Panc1 (cell line): ENCODE data around the gene PTGIR. TPM values are rescaled to one million over a fixed set of nuclear protein-coding genes. Genes with fewer than 3 reads are reported as not detected.

Experiments used
- ATAC-seq: fragments of 200-7000 bp; cut with Tn5 transposase; 2 replicates; pipeline ENCODE4 v1.9.1; 2020; ENCODE audit warnings: mild to moderate bottlenecking, moderate library complexity
- BruUV-seq: library from RNA; stranded (reverse); fragments of 400-500 nt; replicated peaks from 2 replicates; lab custom pipeline; 2021; lab: Mats Ljungman, UMichigan
- CTCF ChIA-PET: fragments of 300-600 bp; sonication (Branson Sonifier 250); formaldehyde crosslinking; loops from one replicate; lab custom pipeline; 2022; ENCODE audit warnings: antibody characterized with exemption; lab: Charles Lee
- POLR2A ChIA-PET: fragments of 300-600 bp; sonication (Branson Sonifier 250); formaldehyde crosslinking; loops from one replicate; lab custom pipeline; 2022; ENCODE audit warnings: antibody characterized with exemption; lab: Charles Lee
- DNase-seq: peaks from one replicate; pipeline ENCODE4 v3.0.0-alpha.2; 2010; ENCODE audit warnings: low read depth, low spot score
- H3K27ac ChIP-seq: 2 replicates; pipeline ENCODE4 v1.5.1; 2011; ENCODE audit warnings: mild to moderate bottlenecking, low read length, inconsistent platforms
- H3K27me3 ChIP-seq: fragments of 200-500 bp; sonication (Bioruptor generic); 2 replicates; pipeline ENCODE4 v1.6.0; 2014; ENCODE audit warnings: low read length, inconsistent platforms; ENCODE audit not compliant: control insufficient read depth, insufficient read depth
- H3K36me3 ChIP-seq: fragments of 200-500 bp; sonication (Bioruptor generic); 2 replicates; pipeline ENCODE4 v1.5.1; 2014; ENCODE audit warnings: inconsistent platforms, mild to moderate bottlenecking, low read length, moderate library complexity; ENCODE audit not compliant: control insufficient read depth, insufficient read depth
- H3K4me1 ChIP-seq: 2 replicates; pipeline ENCODE4 v1.5.1; 2011; ENCODE audit warnings: inconsistent platforms, mild to moderate bottlenecking, low read length, moderate library complexity; ENCODE audit not compliant: control insufficient read depth, insufficient read depth
- H3K4me3 ChIP-seq, 2 experiments: 2 replicates each; pipeline ENCODE4 v1.5.1; 2011 to 2012; ENCODE audit warnings: low read depth in 2 of 2, low read length in 2 of 2, mild to moderate bottlenecking in 2 of 2, inconsistent platforms in 1 of 2, moderate library complexity in 1 of 2
- H3K9me3 ChIP-seq: fragments of 200-500 bp; sonication (Bioruptor generic); 2 replicates; pipeline ENCODE4 v1.5.1; 2014; ENCODE audit warnings: low read depth, mild to moderate bottlenecking, inconsistent platforms, low read length, moderate library complexity; ENCODE audit not compliant: control insufficient read depth, insufficient read depth
- CTCF ChIP-seq: fragments of 450-650 bp; IDR thresholded peaks from 2 replicates; pipeline ENCODE4 v1.5.1; 2017; ENCODE audit warnings: mild to moderate bottlenecking
- POLR2AphosphoS5 ChIP-seq: IDR thresholded peaks from 2 replicates; pipeline ENCODE4 v1.6.1; 2012; ENCODE audit warnings: mild to moderate bottlenecking, low read depth, low read length, moderate library complexity
- REST ChIP-seq, 2 experiments: IDR thresholded peaks; 2 replicates each; pipeline ENCODE4 v1.6.1; 2011 to 2012; ENCODE audit warnings: low read depth in 2 of 2, control low read depth in 1 of 2, low read length in 1 of 2, mild to moderate bottlenecking in 1 of 2, moderate library complexity in 1 of 2; ENCODE audit not compliant: insufficient read depth in 1 of 2
- SIN3A ChIP-seq: IDR thresholded peaks from 2 replicates; pipeline ENCODE4 v1.6.1; 2012; ENCODE audit warnings: low read depth, mild to moderate bottlenecking, low read length, moderate library complexity, borderline replicate concordance; ENCODE audit not compliant: insufficient read depth
- TCF7L2 ChIP-seq: IDR thresholded peaks from 2 replicates; pipeline ENCODE4 v1.6.1; 2011; ENCODE audit warnings: mild to moderate bottlenecking, low read depth, low read length, inconsistent platforms
- in situ Hi-C: cut with HindIII; loops from 2 replicates; pipeline ENCODE4 v1.10.0; 2016; ENCODE audit warnings: low sequenced_read_pairs, low pct_unique_long_range_greater_than_20kb
- intact Hi-C: fragments of 100-400 bp; cut with micrococcal nuclease; formaldehyde crosslinking; loops from one replicate; pipeline ENCODE4 v1.10.0; 2022; ENCODE audit not compliant: unreplicated experiment
- total RNA-seq: library from RNA; stranded (reverse); gene quantifications from one replicate; pipeline ENCODE4 v1.2.1, GENCODE V29; 2021; ENCODE audit not compliant: unreplicated experiment

PTGIR gene
- total RNA-seq, 1 experiment from 2014 or later, result 0.08 TPM

- DNase-seq (no peak), ATAC-seq (no peak)
- intact Hi-C loops, result no loop called here
- H3K9me3 ChIP-seq, result no peaks in the 10 kb centered on the region
- H3K36me3 ChIP-seq, result no peaks in the 10 kb centered on the region
- in situ Hi-C loops, result no loop called here
- BruUV-seq, result no TSS peak
- H3K4me3 ChIP-seq, result no peak overlapping the region
- H3K27me3 ChIP-seq, result no peaks in the 10 kb centered on the region
- H3K4me1 ChIP-seq, result no peaks in the 10 kb centered on the region
- H3K27ac ChIP-seq, result no peak overlapping the region
- ChIA-PET CTCF (no interaction called here), POLR2A (no interaction called here)
- no peak for TF ChIP-seq CTCF
- TF ChIP-seq TCF7L2, result no peak
Observed at GRCh38 chr19:46625731-46626130, 842 bp upstream of the PTGIR start.

- Histone ChIP-seq H3K4me1 (no peaks in the 10 kb centered on the region), H3K27ac (no peak overlapping the region), H3K36me3 (no peaks in the 10 kb centered on the region), H3K9me3 (no peaks in the 10 kb centered on the region), H3K27me3 (no peaks in the 10 kb centered on the region), H3K4me3 (no peak overlapping the region)
- in situ Hi-C loops, result no loop called here
- intact Hi-C loops, result no loop called here
- DNase-seq, result no peak
- ChIA-PET CTCF (no interaction called here), POLR2A (no interaction called here)
- BruUV-seq, result no TSS peak
- ATAC-seq, result no peak
- no peak for TF ChIP-seq TCF7L2
- TF ChIP-seq CTCF, result no peak
- TF ChIP-seq SIN3A, result no peak
- TF ChIP-seq POLR2AphosphoS5, result no peak
- no peak for TF ChIP-seq REST (IDR thresholded peaks at IDR 0.05; ENCODE audit: insufficient read depth in 1 of 2, low read depth in 2 of 2, low read length in 1 of 2)
Observed at GRCh38 chr19:46623915-46624502, 880 bp downstream of the PTGIR start.
